Lung (tissue), 12 donors: Measurements from ENCODE around the gene DLST. TPM values are rescaled to one million over a fixed set of nuclear protein-coding genes. Genes with fewer than 3 reads are reported as not detected.
A peak's percentile ranks its signal among the peaks of the same experiment; 100 is the strongest.

Experiments used
- ATAC-seq: fragments of 200-7000 bp; cut with Tn5 transposase; one replicate; pipeline ENCODE4 v1.9.1; 2020; ENCODE audit warnings: moderate number of reproducible peaks; ENCODE audit not compliant: insufficient read depth, low FRiP score
- DNase-seq, 3 donors: peaks; one replicate each; pipeline ENCODE4 v3.0.0-alpha.2; 2013 to 2017
- H3K27ac ChIP-seq, 2 donors: one replicate each; pipeline ENCODE4 v1.5.1; 2013; ENCODE audit warnings: mild to moderate bottlenecking in 2 of 2, moderate library complexity in 2 of 2, control low read depth in 1 of 2, inconsistent platforms in 1 of 2, low read depth in 1 of 2, low read length in 1 of 2
- H3K27me3 ChIP-seq, 3 donors: one replicate each; pipeline ENCODE4 v1.5.1; 2013; ENCODE audit warnings: low read length in 2 of 3; ENCODE audit not compliant: control insufficient read depth in 3 of 3, insufficient read depth in 3 of 3
- H3K36me3 ChIP-seq, 4 donors: one replicate each; pipeline ENCODE4 v1.5.1; 2013; ENCODE audit warnings: low read length in 4 of 4, mild to moderate bottlenecking in 1 of 4, moderate library complexity in 1 of 4; ENCODE audit not compliant: control insufficient read depth in 4 of 4, insufficient read depth in 4 of 4
- H3K4me1 ChIP-seq, 5 donors: one replicate each; pipeline ENCODE4 v1.5.1; 2013; ENCODE audit warnings: low read length in 5 of 5, mild to moderate bottlenecking in 2 of 5, moderate library complexity in 1 of 5; ENCODE audit not compliant: control insufficient read depth in 5 of 5, insufficient read depth in 5 of 5
- H3K4me3 ChIP-seq: one replicate; pipeline ENCODE4 v1.5.1; 2013; ENCODE audit warnings: mild to moderate bottlenecking, control low read depth, moderate library complexity
- H3K9ac ChIP-seq, 2 donors: one replicate each; pipeline ENCODE4 v1.5.1; 2013; ENCODE audit warnings: low read length in 2 of 2, control low read depth in 1 of 2; ENCODE audit not compliant: insufficient read depth in 1 of 2
- H3K9me3 ChIP-seq, 4 donors: one replicate each; pipeline ENCODE4 v1.5.1; 2013; ENCODE audit warnings: low read length in 3 of 4, mild to moderate bottlenecking in 1 of 4, moderate library complexity in 1 of 4; ENCODE audit not compliant: control insufficient read depth in 4 of 4, insufficient read depth in 3 of 4
- whole genome bisulfite sequencing, 2 donors: extraction: QIAGEN DNeasy Blood & Tissue Kit; methylation state at CpG; one replicate each; pipeline ENCODE4 v1.1.7; 2013; 5-methylcytosine and 5-hydroxymethylcytosine counted together
- polyA plus RNA-seq, 2 donors: library from polyadenylated mRNA; stranded (reverse); fragments of 200-250 nt; gene quantifications; one replicate each; pipeline ENCODE4 v1.2.1, GENCODE V29; 2013
- total RNA-seq, 2 donors: library from RNA; depleted of rRNA in 1 of 2; stranded (reverse); fragments of >200 nt in 1 of 2; gene quantifications; one replicate each; pipeline ENCODE4 v1.2.1, GENCODE V29; 2014 to 2021
- TF ChIP-seq, protein P1 (sequence below): IDR thresholded peaks from 2 replicates; pipeline ENCODE4 v1.5.1; 2012; ENCODE audit warnings: mild to moderate bottlenecking; ENCODE audit errors: control extremely low read depth, extremely low read depth
- donor health status: control.
- donor health status: control.
- donor health status: Bipolar disorder and iron deficiency.
- donor health status: healthy.
- donor health status: DM: yes; HTN: yes; CAD: no.

Gene DLST
- total and polyA plus RNA-seq, 4 donors = 37.3 to 79.1 (median 69.5) TPM

DNA sequence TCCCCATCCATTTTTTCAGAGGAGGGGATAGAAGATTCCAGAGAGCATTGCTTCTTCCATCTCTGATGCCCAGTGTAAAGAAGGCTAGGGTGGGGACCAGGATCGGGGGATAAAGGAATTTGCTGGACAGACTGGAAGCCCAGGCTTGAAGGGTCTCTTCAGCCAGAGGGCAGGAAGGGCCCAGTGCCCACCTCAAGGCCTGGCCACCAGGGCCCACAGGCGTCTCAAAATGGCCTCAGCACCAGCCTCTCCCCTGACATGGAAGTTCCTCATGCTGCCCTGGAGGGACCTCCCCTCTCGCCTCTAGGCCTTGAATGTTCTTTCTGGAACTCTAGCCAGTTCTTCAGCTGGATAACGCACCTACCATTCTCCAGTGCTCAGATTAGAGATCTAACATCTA lies 38.6 kb downstream of the DLST start:
- no peaks in the 10 kb centered on the region for H3K36me3 ChIP-seq
- H3K4me1 ChIP-seq = peaks cover 0 to 21% (median 5%) of the 10 kb centered on the region in 5 donors
- TF ChIP-seq, protein P1, sequence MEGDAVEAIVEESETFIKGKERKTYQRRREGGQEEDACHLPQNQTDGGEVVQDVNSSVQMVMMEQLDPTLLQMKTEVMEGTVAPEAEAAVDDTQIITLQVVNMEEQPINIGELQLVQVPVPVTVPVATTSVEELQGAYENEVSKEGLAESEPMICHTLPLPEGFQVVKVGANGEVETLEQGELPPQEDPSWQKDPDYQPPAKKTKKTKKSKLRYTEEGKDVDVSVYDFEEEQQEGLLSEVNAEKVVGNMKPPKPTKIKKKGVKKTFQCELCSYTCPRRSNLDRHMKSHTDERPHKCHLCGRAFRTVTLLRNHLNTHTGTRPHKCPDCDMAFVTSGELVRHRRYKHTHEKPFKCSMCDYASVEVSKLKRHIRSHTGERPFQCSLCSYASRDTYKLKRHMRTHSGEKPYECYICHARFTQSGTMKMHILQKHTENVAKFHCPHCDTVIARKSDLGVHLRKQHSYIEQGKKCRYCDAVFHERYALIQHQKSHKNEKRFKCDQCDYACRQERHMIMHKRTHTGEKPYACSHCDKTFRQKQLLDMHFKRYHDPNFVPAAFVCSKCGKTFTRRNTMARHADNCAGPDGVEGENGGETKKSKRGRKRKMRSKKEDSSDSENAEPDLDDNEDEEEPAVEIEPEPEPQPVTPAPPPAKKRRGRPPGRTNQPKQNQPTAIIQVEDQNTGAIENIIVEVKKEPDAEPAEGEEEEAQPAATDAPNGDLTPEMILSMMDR = no peak
- H3K9me3 ChIP-seq = no peaks in the 10 kb centered on the region
- DNase-seq (no peak), ATAC-seq (no peak)
- H3K4me3 ChIP-seq = no peak overlapping the region
- no peak overlapping the region for H3K9ac ChIP-seq
- H3K27ac ChIP-seq = no peak overlapping the region
- 91 to 97% methylated on average over 4 of the region's 4 CpGs for WGBS, 2 donors
- H3K27me3 ChIP-seq = peaks cover 0 to 8% (median 5%) of the 10 kb centered on the region in 3 donors

DNA sequence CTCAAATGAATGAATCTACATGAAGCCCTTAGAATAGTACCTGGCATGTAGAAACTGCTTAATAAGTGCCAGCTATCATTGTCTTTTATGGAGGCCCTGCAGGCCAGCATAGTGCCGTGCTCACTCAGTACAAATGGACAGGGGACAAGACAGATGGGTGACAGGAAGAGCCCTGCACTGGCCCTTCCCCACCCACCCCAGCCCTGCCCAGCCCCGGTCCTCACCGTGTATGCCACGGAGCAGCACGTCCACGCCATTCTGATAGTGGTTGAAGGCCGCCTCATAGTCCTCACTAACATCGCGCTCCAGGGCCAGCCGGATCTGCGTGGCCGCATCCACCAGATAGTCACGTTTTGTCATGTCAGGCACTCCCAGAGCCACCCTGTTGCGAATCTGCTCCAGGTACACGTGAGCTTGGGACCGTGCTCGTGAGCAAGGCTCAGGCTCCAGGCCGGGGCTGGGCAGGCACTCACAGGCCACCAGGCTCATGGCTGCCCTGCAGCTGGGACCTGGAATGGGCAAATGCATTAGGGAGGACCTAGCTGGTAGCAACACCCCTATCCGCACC lies 39.4 kb downstream of the DLST start:
- Histone ChIP-seq H3K27ac (no peak overlapping the region), H3K4me1 (peaks cover 0 to 18% (median 5%) of the 10 kb centered on the region in 5 donors), H3K9me3 (no peaks in the 10 kb centered on the region), H3K36me3 (no peaks in the 10 kb centered on the region), H3K4me3 (no peak overlapping the region), H3K9ac (no peak overlapping the region), H3K27me3 (peaks cover 0 to 8% (median 5%) of the 10 kb centered on the region in 3 donors)
- 90 to 95% methylated on average over 19 of the region's 19 CpGs for WGBS, 2 donors
- DNase-seq (no peak), ATAC-seq (no peak)
- TF ChIP-seq, protein P1 = no peak

DNA sequence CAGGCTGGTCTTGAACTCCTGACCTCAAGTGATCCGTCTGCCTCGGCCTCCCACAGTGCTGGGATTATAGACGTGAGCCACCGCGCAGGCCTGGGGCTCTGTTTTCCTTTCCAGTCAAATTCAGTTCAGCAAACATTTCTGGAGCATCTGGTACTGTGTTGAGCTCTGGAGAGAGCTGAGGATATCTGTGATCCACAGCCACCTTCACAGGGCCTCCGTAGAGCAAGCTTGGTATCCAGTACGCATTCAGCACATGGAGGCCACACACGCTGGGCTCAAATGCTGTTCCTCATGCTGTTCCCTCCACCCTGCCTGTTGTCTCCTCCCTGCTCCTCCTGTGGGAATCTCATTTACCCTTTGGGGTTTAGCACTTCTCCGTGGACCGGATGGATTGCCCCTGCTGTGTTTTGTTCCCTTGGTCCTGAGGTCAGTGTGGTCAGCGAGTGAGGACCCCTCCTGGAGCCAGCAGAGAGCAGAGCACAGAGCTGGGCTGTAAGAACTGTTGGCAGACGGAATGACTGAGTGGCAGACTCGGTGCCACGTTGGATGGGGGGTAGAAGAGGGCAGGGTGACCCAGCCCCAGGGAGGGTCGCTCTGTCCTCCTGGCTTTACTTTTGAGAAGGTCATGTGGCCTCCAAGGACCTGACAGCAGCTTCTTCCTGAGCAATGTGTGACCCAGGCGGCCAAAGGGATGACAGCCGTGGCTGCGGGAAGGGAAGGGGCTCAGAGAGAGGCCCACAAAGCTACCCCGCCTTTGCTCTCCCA lies 40.5 kb downstream of the DLST start:
- H3K27me3 ChIP-seq = peaks cover 0 to 8% (median 5%) of the 10 kb centered on the region in 3 donors
- WGBS, 2 donors = 83 to 87% methylated on average over 19 of the region's 19 CpGs
- no peaks in the 10 kb centered on the region for H3K9me3 ChIP-seq
- TF ChIP-seq, protein P1 = no peak
- H3K4me3 ChIP-seq = peak overlapping the region; percentile 64
- no peaks in the 10 kb centered on the region for H3K36me3 ChIP-seq
- no peak for ATAC-seq
- H3K27ac ChIP-seq = no peak overlapping the region
- no peak overlapping the region for H3K9ac ChIP-seq
- peaks cover 0 to 12% (median 0%) of the 10 kb centered on the region in 5 donors for H3K4me1 ChIP-seq
- no peak for DNase-seq
